HCT116 (cell line): ENCODE measurements around the gene PAQR6. TPM values are rescaled to one million over a fixed set of nuclear protein-coding genes. Genes with fewer than 3 reads are reported as not detected.

Experiments used
- ATAC-seq: fragments of 200-7000 bp; cut with Tn5 transposase; 2 replicates; pipeline ENCODE4 v1.9.1; 2020; ENCODE audit warnings: mild to moderate bottlenecking, moderate library complexity
- BruUV-seq: library from RNA; stranded (reverse); fragments of 400-500 nt; replicated peaks from 2 replicates; lab custom pipeline; 2021; lab: Mats Ljungman, UMichigan
- CTCF ChIA-PET: fragments of 300-600 bp; sonication (Branson Sonifier 250); formaldehyde crosslinking; loops from one replicate; lab custom pipeline; 2021; ENCODE audit warnings: antibody characterized with exemption; lab: Charles Lee
- POLR2A ChIA-PET: fragments of 300-600, 350-600 bp; sonication (Branson Sonifier 250); formaldehyde crosslinking; loops from one replicate; lab custom pipeline; 2021; ENCODE audit warnings: antibody characterized with exemption; lab: Charles Lee
- RAD21 ChIA-PET, 2 experiments: fragments of 300-600 bp; sonication (Branson Sonifier 250); formaldehyde crosslinking; loops; one replicate each; lab custom pipeline; 2023; ENCODE audit warnings: low total read pairs in 2 of 2; ENCODE audit not compliant: uncharacterized antibody in 2 of 2, unreplicated experiment in 2 of 2, low non-redundant PET in 1 of 2; lab: Charles Lee
- DNase-seq: peaks from one replicate; pipeline ENCODE4 v3.0.0-alpha.2; 2010; ENCODE audit warnings: low read depth, low spot score
- H2AFZ ChIP-seq: fragments of 200-600 bp; shearing (Covaris generic), sonication (generic); 2 replicates; pipeline ENCODE4 v1.6.1; 2017; ENCODE audit warnings: low read depth, mixed run types, mixed read lengths, antibody characterized with exemption, low read length; ENCODE audit not compliant: poor library complexity, severe bottlenecking
- H3K27ac ChIP-seq: 2 replicates; pipeline ENCODE4 v1.5.1; 2012; ENCODE audit warnings: low read depth, low read length
- H3K27me3 ChIP-seq: fragments of 200-600 bp; sonication (generic); 2 replicates; pipeline ENCODE4 v1.6.1; 2016; ENCODE audit warnings: mixed run types, low read length, mixed read lengths; ENCODE audit not compliant: insufficient read depth
- H3K36me3 ChIP-seq, 2 experiments: fragments of 200-500 bp in 1 of 2; fragments of 200-600 bp in 1 of 2; sonication (Bioruptor generic) in 1 of 2; sonication (generic) in 1 of 2; 2 replicates each; pipeline versions ENCODE4 v1.5.1 to v1.6.1; 2014 to 2016; ENCODE audit warnings: low read length in 2 of 2, inconsistent platforms in 1 of 2, mixed read lengths in 1 of 2, mixed run types in 1 of 2; ENCODE audit not compliant: insufficient read depth in 2 of 2, control insufficient read depth in 1 of 2
- H3K4me1 ChIP-seq, 2 experiments: fragments of 200-600 bp in 1 of 2; sonication (generic) in 1 of 2; 2 replicates each; pipeline versions ENCODE4 v1.5.1 to v1.6.1; 2012 to 2017; ENCODE audit warnings: low read length in 2 of 2, inconsistent platforms in 1 of 2, mild to moderate bottlenecking in 1 of 2, mixed read lengths in 1 of 2, mixed run types in 1 of 2, moderate library complexity in 1 of 2; ENCODE audit not compliant: insufficient read depth in 2 of 2, control insufficient read depth in 1 of 2
- H3K4me2 ChIP-seq: fragments of 200-600 bp; sonication (generic); 2 replicates; pipeline ENCODE4 v1.6.1; 2017; ENCODE audit warnings: mixed run types, low read length, mixed read lengths
- H3K4me3 ChIP-seq, 2 experiments: fragments of 200-600 bp in 1 of 2; sonication (generic) in 1 of 2; replicated peaks in 1 of 2; 2 replicates each; pipeline ENCODE4 v1.5.1; 2011 to 2016; ENCODE audit warnings: low read length in 2 of 2, control low read depth in 1 of 2, low read depth in 1 of 2, mild to moderate bottlenecking in 1 of 2, mixed read lengths in 1 of 2, mixed run types in 1 of 2
- H3K79me2 ChIP-seq: fragments of 200-600 bp; sonication (generic); 2 replicates; pipeline ENCODE4 v1.6.1; 2017; ENCODE audit warnings: mild to moderate bottlenecking, mixed run types, low read length, moderate library complexity, mixed read lengths; ENCODE audit not compliant: insufficient read depth
- H3K9ac ChIP-seq: fragments of 200-600 bp; sonication (generic); 2 replicates; pipeline ENCODE4 v1.6.1; 2016; ENCODE audit warnings: low read length, mixed read lengths
- H3K9me2 ChIP-seq: fragments of 200-600 bp; sonication (generic), shearing (Covaris generic); 2 replicates; pipeline ENCODE4 v1.6.1; 2017; ENCODE audit warnings: mixed run types, mild to moderate bottlenecking, moderate library complexity; ENCODE audit not compliant: insufficient read depth
- H3K9me3 ChIP-seq, 2 experiments: fragments of 200-500 bp in 1 of 2; fragments of 200-600 bp in 1 of 2; sonication (Bioruptor generic) in 1 of 2; sonication (generic) in 1 of 2; 2 replicates each; pipeline ENCODE4 v1.6.1; 2014 to 2017; ENCODE audit warnings: low read length in 2 of 2, mixed read lengths in 2 of 2, inconsistent platforms in 1 of 2, low read depth in 1 of 2, mild to moderate bottlenecking in 1 of 2, mixed run types in 1 of 2, moderate library complexity in 1 of 2; ENCODE audit not compliant: control insufficient read depth in 1 of 2, insufficient read depth in 1 of 2
- H4K20me1 ChIP-seq: fragments of 200-600 bp; sonication (generic), shearing (Covaris generic); 2 replicates; pipeline ENCODE4 v1.6.1; 2017; ENCODE audit warnings: mixed run types, mild to moderate bottlenecking, moderate library complexity; ENCODE audit not compliant: insufficient read depth
- ATF3 ChIP-seq: IDR thresholded peaks from 2 replicates; pipeline ENCODE4 v1.6.1; 2012
- CBX3 ChIP-seq: IDR thresholded peaks from 2 replicates; pipeline ENCODE4 v1.6.1; 2012; ENCODE audit warnings: low read depth
- CEBPB ChIP-seq: IDR thresholded peaks from 2 replicates; pipeline ENCODE4 v1.6.1; 2012; ENCODE audit warnings: low read depth
- EGR1 ChIP-seq: IDR thresholded peaks from 2 replicates; pipeline ENCODE4 v1.6.1; 2012; ENCODE audit warnings: low read depth
- ELF1 ChIP-seq: IDR thresholded peaks from 2 replicates; pipeline ENCODE4 v1.6.1; 2012; ENCODE audit warnings: low read depth, borderline replicate concordance
- EZH2phosphoT487 ChIP-seq: fragments of 200-600 bp; IDR thresholded peaks from 2 replicates; pipeline ENCODE4 v1.6.1; 2018; ENCODE audit warnings: antibody characterized with exemption, borderline replicate concordance
- FOSL1 ChIP-seq: IDR thresholded peaks from 2 replicates; pipeline ENCODE4 v1.6.1; 2012; ENCODE audit warnings: low read depth
- JUND ChIP-seq: IDR thresholded peaks from 2 replicates; pipeline ENCODE4 v1.6.1; 2012
- MAX ChIP-seq: IDR thresholded peaks from 2 replicates; pipeline ENCODE4 v1.6.1; 2012
- POLR2A ChIP-seq: IDR thresholded peaks from 2 replicates; pipeline ENCODE4 v1.7.0; 2011; ENCODE audit warnings: borderline replicate concordance; ENCODE audit not compliant: insufficient read depth, insufficient read length; ENCODE audit errors: extremely low read depth
- POLR2AphosphoS5 ChIP-seq: IDR thresholded peaks from 2 replicates; pipeline ENCODE4 v1.6.1; 2011; ENCODE audit warnings: mild to moderate bottlenecking, low read depth, low read length, moderate library complexity
- RAD21 ChIP-seq: IDR thresholded peaks from 2 replicates; pipeline ENCODE4 v1.6.1; 2012; ENCODE audit warnings: low read depth, mild to moderate bottlenecking
- REST ChIP-seq: IDR thresholded peaks from 2 replicates; pipeline ENCODE4 v1.6.1; 2012; ENCODE audit warnings: low read depth
- SIN3A ChIP-seq: IDR thresholded peaks from 2 replicates; pipeline ENCODE4 v1.6.1; 2012; ENCODE audit warnings: low read depth
- SRF ChIP-seq: IDR thresholded peaks from 2 replicates; pipeline ENCODE4 v1.6.1; 2012; ENCODE audit warnings: low read depth
- ZFX ChIP-seq: fragments of 450-650 bp; IDR thresholded peaks from 2 replicates; pipeline ENCODE4 v1.6.1; 2017
- ZNF274 ChIP-seq: fragments of 200-500 bp; sonication (Bioruptor generic); IDR thresholded peaks from 2 replicates; pipeline ENCODE4 v1.6.1; 2014; ENCODE audit warnings: mild to moderate bottlenecking, low read depth, low read length, inconsistent platforms
- intact Hi-C: fragments of 100-400 bp; cut with micrococcal nuclease; formaldehyde crosslinking; loops from 2 replicates; pipeline ENCODE4 v1.10.0; 2022
- total RNA-seq: library from RNA; stranded (reverse); gene quantifications from one replicate; pipeline ENCODE4 v1.2.1, GENCODE V29; 2021; ENCODE audit not compliant: unreplicated experiment

Gene PAQR6
- total RNA-seq, 1 experiment from 2014 or later, result 10.9 TPM

DNA sequence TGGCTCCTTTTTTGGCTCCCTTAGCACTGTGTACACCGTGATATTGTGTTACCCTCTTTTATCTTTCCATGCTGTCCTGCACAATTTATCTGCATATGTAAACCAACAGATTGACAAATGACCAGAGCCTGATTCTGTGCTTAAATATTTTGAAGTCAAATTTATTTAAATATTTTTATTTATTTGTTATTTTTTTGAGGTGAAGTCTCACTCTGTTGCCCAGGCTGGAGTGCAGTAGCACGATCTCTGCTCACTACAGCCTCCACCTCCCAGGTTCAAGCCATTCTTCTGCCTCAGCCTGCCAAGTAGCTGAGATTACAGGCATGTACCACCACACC, 22.2 kb downstream of the PAQR6 start:
- H3K4me1 ChIP-seq, result peaks cover 4 to 14% of the 10 kb centered on the region in 2 experiments; a peak in 3 of 4 replicates
- no peaks in the 10 kb centered on the region for H3K79me2 ChIP-seq
- H3K4me2 ChIP-seq, result no peak overlapping the region
- ChIA-PET RAD21 (interaction anchor here (0.6 to 2.0 kb wide), 10 partner anchors 18 to 135 kb away, joined by 3 to 19 read pairs (median 4); no protein-coding TSS in a partner anchor), POLR2A (interaction anchor here (0.6 to 3.1 kb wide), 5 partner anchors 8 to 96 kb away, joined by 3 to 25 read pairs (median 4); partner anchors contain the start of genes PMF1 and SLC25A44), CTCF (interaction anchor here (0.7 to 4.4 kb wide), 14 partner anchors 8 to 134 kb away, joined by 3 to 98 read pairs (median 5); partner anchors contain the start of genes PMF1 and SLC25A44)
- H3K36me3 ChIP-seq, result peaks cover 0 to 8% of the 10 kb centered on the region in 2 experiments; a peak in 3 of 4 replicates
- ATAC-seq (no peak), DNase-seq (no peak)
- TF ChIP-seq FOSL1 (no peak), SRF (no peak), JUND (no peak), CBX3 (no peak), REST (no peak), CEBPB (no peak), ZFX (no peak), ATF3 (no peak), RAD21 (no peak), EGR1 (no peak), POLR2A (no peak), EZH2phosphoT487 (no peak), POLR2AphosphoS5 (no peak), SIN3A (no peak), ELF1 (no peak), MAX (no peak), ZNF274 (no peak)
- H2AFZ ChIP-seq, result no peak overlapping the region
- H4K20me1 ChIP-seq, result no peaks in the 10 kb centered on the region
- no peaks in the 10 kb centered on the region for H3K27me3 ChIP-seq
- intact Hi-C loops, result loop anchor here (1.0 kb wide), 2 partner anchors 79 to 135 kb away; no protein-coding TSS in a partner anchor
- H3K9ac ChIP-seq, result no peak overlapping the region
- H3K4me3 ChIP-seq, result no peak overlapping the region
- no peaks in the 10 kb centered on the region for H3K9me2 ChIP-seq
- no peak overlapping the region for H3K27ac ChIP-seq
- H3K9me3 ChIP-seq, result no peaks in the 10 kb centered on the region
- no TSS peak for BruUV-seq
